IPS DF 4.7 (cell line): ENCODE data around the gene YIF1A.

ENCODE experiments used
- DNase-seq: peaks from one replicate; pipeline ENCODE4 v3.0.0-alpha.2; 2013; ENCODE audit warnings: low spot score; ENCODE audit errors: extremely low read depth

YIF1A gene, protein sequence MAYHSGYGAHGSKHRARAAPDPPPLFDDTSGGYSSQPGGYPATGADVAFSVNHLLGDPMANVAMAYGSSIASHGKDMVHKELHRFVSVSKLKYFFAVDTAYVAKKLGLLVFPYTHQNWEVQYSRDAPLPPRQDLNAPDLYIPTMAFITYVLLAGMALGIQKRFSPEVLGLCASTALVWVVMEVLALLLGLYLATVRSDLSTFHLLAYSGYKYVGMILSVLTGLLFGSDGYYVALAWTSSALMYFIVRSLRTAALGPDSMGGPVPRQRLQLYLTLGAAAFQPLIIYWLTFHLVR

DNA sequence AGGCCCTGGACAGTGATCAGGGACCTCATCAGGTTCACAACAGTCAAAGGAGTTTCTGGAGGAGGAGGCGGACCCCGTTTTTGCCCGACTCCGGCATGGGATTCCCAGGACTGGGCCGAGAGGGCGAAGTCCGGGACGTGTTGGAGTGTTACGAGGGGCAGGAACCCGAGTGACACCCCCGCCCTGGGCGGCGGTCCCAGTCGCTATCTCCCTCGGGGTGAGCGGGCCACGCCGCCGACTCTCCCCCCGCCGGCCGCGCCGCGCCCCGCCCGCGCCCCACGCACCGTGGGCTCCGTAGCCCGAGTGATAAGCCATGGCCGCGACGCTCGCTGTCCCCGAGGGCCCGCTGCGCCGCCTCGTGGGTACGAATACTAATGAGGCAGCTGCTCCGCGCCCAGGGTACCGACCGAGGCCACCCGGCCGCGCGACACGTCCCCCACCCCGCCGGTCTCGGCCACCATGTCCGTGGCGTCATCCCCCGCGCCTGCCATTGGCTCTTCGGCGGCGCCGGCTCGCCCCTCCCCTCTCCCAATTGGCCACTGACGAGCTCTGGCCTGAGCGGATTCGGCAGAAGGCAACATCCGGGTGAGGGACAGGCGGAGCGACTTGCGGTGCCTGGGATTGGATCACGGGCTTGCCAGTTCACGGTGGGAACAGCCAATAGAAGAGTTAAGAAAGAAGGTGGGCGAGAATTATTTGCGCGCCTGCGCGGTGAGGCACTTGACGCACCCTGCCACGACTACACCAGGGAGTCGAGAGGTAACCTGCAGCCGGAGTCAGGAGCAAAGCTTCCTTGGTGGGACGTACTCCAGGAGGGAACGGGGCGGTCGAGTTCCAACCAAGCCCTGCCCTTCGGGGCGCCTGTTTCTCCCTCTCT, at the start of gene YIF1A:
Gene YIF1A (minus strand): TSS at position 473 of the 877 bp plus-strand sequence. CDS start 158 bp downstream, at position 315.
- DNase-seq, result peak; percentile 96

DNA sequence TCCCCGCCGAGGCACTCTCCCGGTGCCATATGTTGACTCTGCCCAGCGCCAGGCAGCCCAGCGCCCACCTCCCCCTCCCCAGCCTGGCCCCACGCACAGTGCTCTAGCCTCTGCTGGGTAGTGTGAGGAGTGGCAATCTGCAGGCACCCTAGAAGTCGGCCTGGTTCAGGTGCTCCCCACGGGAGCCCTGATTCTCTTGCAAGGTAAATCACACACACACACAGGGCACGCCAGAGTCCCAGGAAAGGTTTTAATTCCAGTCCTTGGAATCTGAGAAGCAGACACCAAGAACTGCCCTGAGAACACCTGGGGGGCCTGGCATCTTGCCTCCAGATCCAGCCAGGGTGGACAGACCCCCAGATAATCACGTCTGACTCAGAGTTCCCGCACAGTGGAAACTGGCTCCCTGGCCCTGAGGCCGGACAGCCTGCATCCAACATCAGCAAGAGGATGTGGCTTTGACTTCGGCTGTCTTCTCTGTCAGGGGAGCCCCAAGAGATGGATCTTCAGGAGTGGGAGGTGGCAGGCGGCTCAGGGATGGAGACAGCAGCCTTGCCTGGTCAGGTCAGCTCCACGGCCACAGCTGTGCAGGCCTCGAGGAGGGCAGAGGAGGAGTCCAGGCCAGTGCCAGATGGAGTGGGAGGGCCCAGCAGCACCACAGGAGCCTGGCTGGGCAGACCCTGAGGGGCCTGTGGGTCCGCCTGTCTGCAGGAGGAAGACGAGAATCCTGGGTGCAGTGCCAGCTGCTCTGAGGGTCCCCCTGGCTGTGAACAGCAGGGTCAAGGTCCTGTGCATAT, 48.4 kb upstream of the YIF1A start:
- no peak for DNase-seq

DNA sequence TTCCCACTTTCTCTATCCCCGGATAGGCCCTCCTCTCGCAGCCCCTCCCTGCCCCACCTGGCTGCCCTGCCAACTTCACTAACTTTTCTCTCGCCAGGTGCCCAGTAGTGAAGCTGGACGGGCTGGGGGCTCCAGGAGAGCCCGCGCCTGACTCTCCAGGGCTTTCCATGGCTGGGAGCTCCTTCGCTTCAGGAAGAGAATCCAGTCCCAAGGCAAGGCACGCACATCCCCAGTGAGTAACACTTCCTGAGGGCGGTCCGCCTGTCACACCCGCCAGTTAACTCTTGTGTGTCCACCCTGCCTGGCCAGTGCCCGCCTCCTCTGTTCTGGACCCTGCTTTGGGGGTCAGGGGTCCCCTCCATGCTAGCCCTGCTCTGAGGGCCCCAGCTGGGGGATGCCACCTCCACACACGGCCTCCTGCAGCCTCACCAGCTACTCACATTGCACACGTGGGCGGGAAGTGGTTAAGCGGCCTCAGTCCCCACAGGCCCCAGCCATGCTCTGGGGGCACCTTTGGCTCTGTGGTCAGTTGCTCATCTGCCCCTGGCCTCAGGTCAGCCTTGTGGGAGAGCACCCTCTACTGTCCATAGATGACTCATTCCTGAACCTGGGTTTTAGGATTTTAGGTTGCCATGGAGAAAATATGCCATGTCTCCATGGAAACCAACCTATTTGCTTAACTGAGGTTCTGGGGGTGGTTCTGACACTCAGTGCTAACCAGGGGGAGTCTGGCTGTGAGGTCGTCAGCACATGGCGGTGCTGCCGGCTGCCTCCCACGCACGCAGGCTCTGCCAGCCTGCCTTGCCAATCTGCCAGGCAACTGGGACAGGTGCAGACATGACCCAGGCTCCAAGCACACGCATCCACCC, 47.5 kb upstream of the YIF1A start, which contains the start of gene RIN1:
Gene RIN1 (minus strand): TSS at position 201 of the 869 bp plus-strand sequence. CDS start 32 bp downstream, at position 169.
- no peak for DNase-seq

DNA sequence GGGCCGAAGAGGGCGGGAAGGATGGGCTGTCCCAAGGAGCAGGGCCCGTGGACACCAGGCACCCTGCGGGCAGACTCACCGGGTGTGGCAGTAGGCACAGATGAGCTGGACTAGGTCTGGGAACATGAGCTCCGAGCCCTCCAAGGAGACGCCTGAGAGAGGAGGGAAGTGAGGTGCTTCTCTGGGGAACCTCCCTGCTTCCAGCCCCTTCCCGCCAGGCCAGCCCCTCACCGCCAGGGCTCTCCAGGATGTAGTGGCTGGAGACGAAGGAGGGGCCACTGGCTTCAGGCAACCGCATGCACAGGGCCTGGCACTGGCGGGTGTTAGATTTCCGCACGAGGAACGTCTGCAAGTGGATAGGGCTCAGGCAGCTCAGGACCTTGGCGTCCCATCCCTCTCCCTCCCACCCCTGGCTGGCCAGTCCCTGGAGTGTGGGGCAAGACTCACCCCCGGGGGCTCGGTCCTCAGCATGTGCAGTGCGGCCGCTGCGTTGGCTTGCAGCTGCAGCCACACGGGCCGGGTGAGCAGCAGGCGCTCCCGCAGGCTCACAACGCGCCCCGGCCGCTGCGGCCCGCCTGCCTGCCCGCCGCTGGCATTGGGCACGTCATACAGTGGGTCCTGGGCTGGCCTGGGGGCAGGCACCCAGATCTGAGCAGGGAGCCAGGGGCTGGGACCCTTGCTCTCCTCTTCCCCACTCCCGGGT, 46.7 kb upstream of the YIF1A start:
- no peak for DNase-seq

DNA sequence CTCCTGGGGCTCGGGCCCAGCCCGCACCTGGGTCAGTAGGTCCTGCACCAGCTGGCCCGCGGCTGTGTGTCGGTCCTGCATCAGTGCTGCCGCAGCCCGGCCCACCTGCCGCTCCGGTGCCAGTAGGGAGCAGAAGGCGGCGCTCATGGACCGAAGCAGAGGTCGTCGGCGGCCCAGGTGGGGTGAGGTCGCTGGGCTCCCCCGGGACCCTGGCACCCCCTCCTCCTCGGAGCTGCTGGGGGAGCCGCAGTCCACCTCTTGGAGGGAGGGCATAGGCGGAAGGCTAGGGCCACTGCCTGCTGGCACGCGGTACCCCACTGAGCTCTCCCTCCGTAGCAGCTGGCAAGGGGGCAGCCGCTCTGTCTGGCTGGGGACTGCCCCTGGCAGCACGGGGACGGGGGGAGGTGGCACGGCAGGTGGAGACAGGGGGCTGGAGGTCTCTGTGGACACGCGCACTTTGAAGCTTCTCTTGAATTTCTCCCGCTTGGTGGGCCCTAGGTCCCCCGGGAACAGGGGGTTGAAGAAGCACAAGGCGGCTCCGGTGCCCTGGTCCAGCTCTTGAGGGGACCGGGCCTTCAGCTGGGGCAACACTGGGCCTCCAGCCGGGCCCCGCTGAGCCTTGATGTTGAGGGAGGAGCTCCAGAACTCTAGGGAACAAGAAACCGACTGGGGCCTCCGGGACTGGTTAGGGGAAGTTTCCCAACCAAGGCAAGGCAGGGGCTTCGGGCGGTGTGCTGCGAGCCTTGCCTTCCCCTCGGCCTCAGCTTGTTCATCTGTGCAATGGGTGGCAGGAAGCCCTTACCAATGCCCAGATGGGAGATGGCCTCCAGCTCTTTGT, 45.9 kb upstream of the YIF1A start:
- DNase-seq, result no peak

DNA sequence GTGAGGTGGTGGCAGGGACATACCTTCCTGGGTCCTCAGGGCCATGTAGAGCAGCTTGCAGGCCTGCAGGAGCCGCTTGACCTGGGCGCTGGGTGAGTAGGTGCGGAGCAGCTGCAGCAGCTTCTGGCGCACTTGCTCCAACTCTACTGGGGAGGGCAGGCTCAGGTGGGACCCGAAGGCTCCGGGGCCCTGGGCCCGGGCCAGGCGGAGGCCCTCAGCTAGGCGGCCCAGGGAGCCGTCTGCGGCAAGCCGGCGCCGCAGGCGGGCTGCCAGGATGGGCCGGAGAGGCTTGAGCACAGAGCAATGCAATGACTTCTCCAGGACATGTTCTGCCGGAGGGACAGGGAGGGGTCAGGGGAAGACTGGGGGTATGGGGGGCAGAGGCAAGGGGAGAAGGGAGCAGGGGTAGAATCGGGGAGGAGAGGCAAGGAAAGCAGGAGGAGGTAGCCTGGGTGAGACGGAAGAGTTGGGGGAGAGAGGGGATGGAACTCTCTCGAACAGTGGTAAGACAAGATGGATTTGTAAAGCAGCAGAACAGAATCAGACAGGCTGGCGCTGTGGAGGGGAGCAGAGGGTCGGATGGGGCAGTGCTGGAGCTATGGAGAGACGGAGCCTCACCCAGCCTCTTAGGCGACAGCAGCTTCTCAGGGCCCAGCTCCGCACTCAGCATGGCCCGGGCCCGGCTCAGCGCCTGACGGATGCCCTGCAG, 45.1 kb upstream of the YIF1A start:
- DNase-seq, result no peak

DNA sequence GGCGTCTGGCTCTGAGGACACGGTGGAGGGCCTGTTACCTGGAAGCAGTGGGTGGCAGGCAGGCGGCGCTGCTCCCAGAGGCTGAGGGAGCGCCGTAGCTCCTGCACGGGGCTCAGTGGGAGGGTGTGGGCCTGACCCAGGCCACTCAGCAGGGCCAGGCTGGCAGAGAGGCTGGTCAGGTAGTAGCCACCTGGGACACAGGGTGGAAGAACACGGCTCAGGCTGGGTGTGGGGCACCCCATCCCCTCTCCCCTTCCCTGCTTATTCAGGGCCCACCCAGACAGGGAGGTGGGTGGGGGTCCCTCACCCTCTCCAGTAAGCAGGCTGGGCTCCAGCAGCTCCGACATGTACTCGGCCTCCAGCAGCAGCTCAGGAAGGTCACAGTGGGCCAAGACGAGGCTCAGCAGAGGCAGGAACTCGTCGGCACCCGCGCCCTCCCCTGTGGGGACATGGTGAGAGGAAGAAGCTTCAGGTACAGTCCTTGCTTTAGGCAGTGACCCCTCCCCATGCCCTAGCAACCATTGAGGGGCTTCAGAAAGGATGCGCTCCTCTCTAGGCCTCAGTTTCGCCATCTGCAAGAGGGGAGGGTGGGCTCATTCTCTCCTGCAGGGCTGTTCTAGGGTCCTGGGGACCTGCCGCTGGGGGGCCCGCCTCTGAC, 44.4 kb upstream of the YIF1A start:
- no peak for DNase-seq

DNA sequence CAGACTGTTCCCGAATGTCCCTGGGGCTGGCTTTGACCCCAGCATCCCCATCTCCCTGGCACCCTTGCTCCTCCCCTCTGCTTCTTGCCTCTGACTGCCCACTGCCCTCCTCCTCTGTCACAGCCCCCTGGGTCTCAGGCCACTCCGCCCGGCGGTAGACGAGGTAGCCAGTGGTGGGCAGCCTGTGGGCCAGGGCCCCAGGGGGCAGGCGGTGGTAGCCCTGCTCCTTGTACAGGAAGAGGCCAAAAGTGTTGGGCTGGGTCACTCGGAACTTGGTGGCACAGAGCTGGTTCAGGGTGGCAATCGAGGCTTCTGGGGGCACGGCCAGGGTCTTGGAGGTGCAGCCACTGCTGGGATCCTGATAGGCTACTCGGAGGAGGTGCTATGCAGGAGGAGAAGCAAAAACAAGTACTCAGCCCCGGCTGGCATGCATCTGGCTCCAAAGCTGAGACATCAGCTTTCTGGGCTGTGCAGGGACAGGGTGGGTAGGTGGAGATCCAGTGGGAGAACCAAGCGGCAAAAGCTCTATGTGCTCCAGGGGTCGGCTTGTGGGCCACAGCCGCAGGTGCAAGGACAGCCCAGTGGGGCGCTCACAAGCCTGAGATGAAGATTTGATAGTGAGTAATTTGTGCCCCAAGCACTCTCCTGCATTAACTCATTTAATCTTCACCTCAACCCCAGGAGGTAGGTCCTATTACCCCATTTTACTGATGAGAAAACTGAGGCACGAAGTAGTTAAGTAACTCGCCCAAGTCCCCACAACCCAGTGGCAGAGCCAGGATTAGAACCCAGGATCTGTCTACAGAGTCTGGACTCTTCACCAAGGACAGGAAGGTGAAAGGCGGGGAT, 43.7 kb upstream of the YIF1A start:
- no peak for DNase-seq

DNA sequence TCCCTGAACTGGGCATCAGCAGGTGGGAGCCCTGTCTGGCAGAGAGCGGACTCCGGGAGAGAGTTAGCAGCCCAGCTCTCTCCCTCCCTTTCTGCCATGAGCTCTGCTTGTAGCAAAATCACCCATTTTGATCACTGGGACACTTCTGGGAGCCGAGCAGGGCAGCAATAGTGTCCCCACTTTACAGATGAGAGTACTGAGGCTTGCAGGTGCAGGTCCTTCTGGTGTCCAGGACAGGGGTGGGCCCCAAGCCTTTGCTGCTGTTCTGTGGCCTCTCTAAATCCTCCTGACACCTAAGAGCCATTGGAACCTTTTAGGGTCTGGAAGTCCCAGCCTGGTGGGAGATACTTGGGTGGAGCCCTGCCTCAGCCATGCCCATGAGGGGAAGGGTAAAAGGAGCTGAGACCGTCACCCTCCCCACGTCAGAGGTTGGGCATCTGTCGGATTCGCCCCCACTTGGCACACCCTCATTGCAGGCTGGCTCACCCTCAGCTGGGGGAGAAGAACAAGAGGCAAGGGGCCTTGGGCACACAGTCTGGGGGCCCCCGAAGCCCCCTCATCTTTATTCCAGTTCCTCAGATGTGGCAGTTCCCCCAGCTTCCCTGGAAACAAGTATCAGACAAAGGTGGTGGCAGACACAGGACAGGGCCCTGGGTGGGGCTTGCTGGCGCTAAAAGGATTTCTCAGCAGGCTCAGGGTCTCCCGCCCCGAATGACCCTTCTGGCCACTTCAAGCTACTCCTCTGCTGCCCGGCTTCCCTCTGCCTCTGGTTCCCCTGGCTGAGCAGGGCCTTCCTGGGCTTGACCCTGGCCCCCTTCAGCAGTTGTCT, 42.8 kb upstream of the YIF1A start:
- no peak for DNase-seq

DNA sequence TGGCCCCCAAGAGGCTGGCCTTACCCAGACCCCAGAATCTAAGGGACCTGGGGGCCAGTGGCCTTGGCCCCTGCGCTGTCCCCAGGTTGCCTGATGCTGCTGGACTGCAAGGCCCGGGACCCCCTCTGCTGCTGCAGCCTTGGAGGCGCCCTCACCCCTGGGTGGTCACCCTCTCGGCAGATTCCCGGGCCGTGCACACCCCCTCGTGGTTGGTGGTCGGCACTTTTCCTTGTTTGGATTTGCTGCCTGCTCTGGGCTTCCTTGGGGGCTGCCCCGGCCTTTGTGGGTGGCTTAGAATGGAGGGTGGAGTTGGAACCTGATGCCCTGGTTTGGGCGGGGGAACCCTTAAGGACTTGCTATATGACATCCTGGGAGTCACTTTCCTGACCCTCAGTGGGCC, 42.0 kb upstream of the YIF1A start:
- DNase-seq, result no peak

DNA sequence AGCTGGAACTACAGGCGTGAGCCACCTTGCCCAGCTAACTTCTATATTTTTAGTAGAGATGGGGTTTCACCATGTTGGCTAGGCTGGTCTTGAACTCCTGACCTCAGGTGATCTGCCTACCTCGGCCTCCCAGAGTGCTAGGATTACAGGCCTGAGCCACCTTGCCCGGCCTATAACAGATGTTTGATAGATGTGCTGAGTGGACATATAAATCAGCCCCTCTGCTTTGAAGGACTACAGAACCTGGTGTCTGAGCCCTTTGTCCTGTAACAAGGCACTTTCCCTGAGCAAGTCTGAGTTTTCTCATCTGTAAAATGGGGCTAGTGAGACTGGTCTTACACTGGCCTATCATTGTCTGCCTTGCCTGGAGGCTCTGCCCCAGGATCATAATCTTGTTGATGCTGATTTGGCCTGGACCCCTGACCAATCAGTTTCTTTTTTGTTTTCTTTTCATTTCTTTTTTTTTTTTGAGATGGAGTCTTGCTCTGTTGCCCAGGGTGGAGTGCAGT, 40.3 kb upstream of the YIF1A start:
- no peak for DNase-seq

DNA sequence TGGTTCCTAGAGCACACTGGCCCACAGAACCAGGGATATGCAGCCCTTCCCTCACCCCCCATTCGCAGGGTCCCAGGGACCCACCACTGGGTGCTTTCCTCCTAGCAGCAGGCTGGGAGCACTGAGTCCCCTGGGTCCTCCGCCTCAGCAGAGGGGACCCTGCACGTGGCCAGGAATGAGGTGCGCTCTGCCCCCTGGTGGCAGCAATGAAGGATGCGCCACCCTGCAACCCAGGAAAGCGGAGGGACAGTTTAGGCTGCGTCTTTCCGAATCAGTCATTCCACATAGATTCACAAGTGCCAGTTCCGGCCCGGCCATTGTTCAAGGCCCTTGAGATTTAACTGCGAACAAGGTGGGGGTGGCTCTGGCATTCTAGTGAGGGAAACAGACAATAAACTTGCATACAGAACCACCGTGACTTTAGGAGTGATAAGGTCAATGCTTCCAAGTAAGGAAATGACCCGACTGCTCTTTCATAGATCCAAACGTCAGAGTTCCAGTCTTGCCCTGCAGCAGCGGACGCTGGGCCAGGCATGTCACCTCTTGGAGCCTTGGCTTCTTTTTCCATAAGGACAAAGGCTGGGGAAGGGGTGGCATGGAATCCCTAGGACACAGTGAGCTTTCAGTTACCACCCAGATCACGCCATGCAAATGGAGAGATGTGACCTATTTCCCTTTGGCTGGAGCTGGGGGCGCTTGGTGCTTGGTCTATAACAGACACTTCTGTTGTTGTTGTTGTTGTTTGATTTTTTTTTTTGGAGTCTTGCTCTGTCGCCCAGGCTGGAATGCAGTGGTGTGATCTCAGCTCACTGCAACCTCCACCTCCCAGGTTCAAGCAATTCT, 39.6 kb upstream of the YIF1A start:
- no peak for DNase-seq

DNA sequence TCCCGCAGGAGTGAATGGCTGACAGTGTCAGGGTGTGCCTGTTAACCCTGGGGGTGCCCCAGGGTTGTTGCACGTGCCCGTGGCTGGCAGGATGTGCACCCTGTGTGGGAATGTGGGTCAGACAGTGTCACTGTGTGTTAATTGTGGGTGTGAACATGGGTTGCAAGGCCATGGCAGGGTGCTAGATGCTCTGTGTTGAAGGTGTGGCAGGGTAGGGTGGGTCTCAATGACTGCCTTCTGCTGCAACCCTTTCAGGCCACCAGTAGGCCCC, 39.0 kb upstream of the YIF1A start:
- no peak for DNase-seq

DNA sequence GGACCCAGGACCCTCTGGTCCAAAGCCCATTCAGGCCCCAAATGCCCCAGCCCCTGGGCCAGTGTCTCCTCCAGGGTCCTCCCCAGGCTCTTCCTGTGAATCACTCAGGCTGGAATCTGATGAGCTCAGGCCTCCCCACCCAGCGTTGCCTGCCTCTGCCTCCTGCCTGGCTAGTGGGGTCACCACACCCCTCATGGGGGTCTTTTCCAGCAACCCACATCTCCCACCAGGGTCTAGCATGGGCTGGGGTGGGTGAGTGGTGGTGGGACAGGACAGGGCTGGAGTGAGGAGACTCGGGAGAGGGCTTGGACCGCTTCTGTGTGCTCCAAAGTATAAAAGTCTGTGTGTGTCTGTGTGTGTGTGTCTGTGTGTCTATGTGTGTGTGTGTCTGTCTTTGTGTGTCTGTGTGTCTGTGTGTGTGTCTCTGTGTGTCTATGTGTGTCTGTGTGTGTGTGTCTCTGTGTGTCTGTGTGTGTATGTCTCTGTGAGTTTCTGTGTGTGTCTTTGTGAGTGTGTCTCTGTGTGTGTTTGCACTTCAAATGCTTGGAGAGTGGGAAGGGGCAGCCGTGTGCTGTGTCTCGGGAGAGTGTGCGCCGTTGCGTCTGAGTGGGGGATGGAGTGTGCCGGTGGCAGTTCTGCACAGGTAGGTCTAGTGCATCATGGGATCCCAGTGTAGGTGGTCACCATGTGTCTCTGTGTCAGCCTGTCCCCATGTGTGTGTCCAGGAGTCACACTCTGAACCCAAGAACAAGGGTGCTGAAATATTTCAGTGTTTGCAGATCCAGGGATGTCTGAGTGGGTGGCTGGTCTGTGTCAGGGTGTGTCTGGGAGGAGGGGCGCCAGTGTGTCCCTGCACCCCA, 38.5 kb upstream of the YIF1A start:
- DNase-seq, result no peak
